Activated T-cell treated with anti-CD3 and anti-CD28 coated beads for 4 hours (primary cell): ENCODE measurements around the gene DOCK1.

ENCODE experiments used
- DNase-seq: peaks from one replicate; pipeline ENCODE4 v3.0.0-alpha.2; 2020

The DOCK1 gene

GRCh38 chr10:127414024-127414423 is 508.8 kb downstream of the DOCK1 start:
- no peak for DNase-seq

- DNase-seq = no peak
Observed at GRCh38 chr10:127415116-127415515, 509.9 kb downstream of the DOCK1 start.

- no peak for DNase-seq
Observed at GRCh38 chr10:127415901-127416581, 510.8 kb downstream of the DOCK1 start.

GRCh38 chr10:127417031-127417430 is 511.8 kb downstream of the DOCK1 start:
- no peak for DNase-seq

GRCh38 chr10:127417686-127418401 is 512.6 kb downstream of the DOCK1 start:
- DNase-seq = no peak

GRCh38 chr10:127418536-127419168 is 513.4 kb downstream of the DOCK1 start:
- DNase-seq = no peak

GRCh38 chr10:127420138-127420684 is 515.0 kb downstream of the DOCK1 start:
- no peak for DNase-seq

GRCh38 chr10:127423218-127423915 is 518.1 kb downstream of the DOCK1 start:
- DNase-seq = no peak

- no peak for DNase-seq
Observed at GRCh38 chr10:127424594-127425264, 519.5 kb downstream of the DOCK1 start.

- no peak for DNase-seq
Observed at GRCh38 chr10:127426746-127427145, 521.5 kb downstream of the DOCK1 start.

- DNase-seq = no peak
Observed at GRCh38 chr10:127427926-127428325, 522.7 kb downstream of the DOCK1 start.

- no peak for DNase-seq
Observed at GRCh38 chr10:127428385-127428980, 523.3 kb downstream of the DOCK1 start.

GRCh38 chr10:127429601-127430312 is 524.5 kb downstream of the DOCK1 start:
- no peak for DNase-seq

GRCh38 chr10:127431525-127431924 is 526.3 kb downstream of the DOCK1 start:
- DNase-seq = no peak

GRCh38 chr10:127434006-127434405 is 528.8 kb downstream of the DOCK1 start:
- no peak for DNase-seq

GRCh38 chr10:127435246-127435645 is 530.0 kb downstream of the DOCK1 start:
- no peak for DNase-seq

GRCh38 chr10:127440371-127440770 is 535.1 kb downstream of the DOCK1 start:
- no peak for DNase-seq

GRCh38 chr10:127441350-127442219 is 536.4 kb downstream of the DOCK1 start:
- no peak for DNase-seq

- DNase-seq = no peak
Observed at GRCh38 chr10:127442220-127442525, 536.9 kb downstream of the DOCK1 start.

- no peak for DNase-seq
Observed at GRCh38 chr10:127444155-127444554, 538.9 kb downstream of the DOCK1 start.

GRCh38 chr10:127447197-127447596 is 542.0 kb downstream of the DOCK1 start:
- no peak for DNase-seq
